HG02571 (cell line): Measurements from ENCODE around the gene MXI1.
A peak's percentile ranks its signal among the peaks of the same experiment; 100 is the strongest.
"Not testable (repeated sequence)": the region's sequence is repeated elsewhere in the genome, so short reads cannot be mapped to it uniquely, and the experiment has no call there.

Experiments
- ATAC-seq: cut with Tn5 transposase; IDR thresholded peaks from one replicate; pipeline ENCODE4 v1.9.1; 2021; ENCODE audit warnings: mild to moderate bottlenecking, moderate library complexity; ENCODE audit not compliant: unreplicated experiment

Gene MXI1

DNA sequence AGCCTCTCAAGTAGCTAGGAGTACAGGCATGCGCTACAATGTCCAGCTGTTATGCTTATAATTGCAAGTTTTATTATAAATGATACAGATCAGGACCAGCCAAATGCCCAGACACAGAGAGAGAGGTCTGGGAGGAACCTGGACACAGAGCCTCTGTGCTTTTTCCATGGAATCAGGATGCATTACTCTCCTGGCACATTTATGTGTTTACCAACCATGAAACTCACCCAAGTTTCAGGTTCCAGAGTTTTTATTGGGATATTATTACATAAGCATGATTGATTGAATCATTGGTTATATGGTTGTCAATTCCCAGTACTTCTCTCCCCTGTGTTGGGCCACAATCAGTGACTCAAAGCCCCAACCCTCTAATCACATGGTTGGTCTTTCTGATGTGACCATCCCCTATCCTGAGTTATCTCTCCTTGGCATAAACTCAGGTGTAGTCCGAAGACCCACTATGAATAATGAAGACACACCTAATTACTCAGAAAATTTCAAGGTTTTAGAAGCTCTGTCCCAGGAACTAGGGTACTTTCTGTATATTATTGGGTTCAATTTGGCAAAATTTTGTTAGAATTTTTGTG is 30.6 kb downstream of the MXI1 start:
- no peak for ATAC-seq

GRCh38 chr10:110239892-110240291 is 32.5 kb downstream of the MXI1 start:
- ATAC-seq: no peak

DNA sequence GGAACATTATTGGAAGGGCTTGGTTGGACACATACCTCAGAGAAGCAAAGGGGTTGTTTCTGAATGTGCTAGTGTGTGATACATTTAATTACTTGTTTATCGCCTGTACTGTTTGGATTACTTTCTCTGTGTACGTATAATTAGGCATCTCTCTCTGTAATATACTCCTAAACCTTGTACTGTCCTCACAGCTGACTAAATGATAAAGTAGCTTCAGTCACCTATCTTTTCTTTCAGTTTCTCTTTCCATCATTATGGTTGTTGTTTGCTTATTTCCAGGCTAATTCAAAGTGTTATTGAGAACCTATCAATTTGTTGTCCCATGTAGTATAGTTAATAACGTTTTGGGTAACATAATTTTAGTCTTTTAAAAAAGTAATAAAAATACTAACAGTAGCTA is 34.0 kb downstream of the MXI1 start:
- ATAC-seq: peak; percentile 70

DNA sequence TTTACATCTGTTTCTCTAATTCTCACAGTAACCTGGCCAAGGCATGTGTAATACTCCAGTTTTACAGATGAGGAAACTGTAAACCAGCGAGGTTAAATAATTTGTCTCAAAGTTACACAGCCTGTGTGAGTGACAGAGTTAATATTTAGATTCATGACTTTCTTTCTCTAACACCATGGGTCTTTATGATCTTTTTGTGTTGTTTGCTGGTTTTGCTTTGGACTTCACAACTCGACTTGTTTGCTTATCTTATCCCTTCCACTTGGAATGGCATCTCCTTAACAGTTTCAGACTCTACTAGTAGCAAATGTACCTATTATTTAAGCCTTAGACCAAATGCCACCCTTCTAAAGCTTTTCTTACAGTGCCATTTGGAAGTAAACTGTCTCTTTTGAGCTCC is 34.4 kb downstream of the MXI1 start:
- ATAC-seq: no peak

DNA sequence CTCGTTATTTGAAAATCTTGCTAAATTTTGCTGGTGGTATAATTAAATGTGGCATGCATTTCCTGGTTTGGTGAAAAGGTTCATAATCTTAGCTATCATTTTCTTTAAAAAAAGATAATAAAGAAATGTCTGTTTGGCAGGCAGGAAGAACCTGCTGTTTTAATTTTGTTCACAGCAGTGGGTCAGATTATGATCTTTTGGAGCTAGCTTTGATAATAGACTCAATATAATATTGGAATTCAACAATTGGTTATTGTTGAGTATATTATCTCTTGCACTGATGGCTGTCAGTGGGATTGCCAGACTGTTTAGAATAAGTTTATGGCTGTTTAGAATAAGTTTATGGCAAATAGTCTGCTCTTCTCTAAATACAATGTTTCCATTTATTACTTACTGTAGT is 35.1 kb downstream of the MXI1 start:
- no peak for ATAC-seq

GRCh38 chr10:110244550-110244949 is 37.1 kb downstream of the MXI1 start:
- ATAC-seq: no peak

GRCh38 chr10:110247833-110248232 is 40.4 kb downstream of the MXI1 start:
- not testable (repeated sequence) for ATAC-seq

DNA sequence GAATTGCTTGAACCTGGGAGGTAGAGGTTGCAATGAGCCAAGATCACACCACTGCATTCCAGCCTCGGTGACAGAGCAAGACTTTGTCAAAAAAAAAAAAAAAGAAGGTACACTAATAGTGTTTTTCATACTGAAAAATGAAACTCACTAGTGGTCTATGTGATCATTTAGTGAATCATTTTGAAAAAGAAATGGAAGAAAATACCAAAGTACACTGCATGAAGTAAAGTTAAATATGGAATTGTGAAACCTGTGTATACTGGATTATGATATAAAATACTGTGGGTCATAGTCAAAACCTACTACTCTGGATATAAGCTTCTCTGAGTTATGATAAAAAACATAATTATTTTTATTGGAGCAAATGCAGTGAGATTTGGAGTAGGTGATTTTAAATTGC is 42.1 kb downstream of the MXI1 start:
- ATAC-seq: peak; percentile 64

- peak; percentile 72 for ATAC-seq
These were observed 44.0 kb downstream of the MXI1 start for GRCh38 chr10:110251392-110251791.

DNA sequence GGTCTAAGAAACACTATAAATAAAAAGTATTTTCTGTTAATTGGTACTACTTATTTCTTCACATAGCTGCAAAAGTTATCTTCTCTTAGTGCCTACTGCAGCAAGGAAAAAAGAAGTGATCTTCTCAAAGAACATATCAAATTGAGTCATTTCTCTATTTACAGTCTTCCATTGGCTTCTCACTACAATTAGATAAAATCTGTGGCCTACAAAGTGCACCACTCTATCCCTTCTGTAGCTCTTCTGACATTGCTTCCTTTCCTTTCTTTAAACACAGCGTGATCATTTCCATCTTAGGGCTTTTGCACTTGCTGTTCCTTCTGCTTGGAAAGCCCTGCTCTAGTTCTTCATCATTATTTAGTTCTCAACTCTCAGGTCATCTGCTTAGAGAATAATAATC is 44.7 kb downstream of the MXI1 start:
- ATAC-seq: no peak

- ATAC-seq: no peak
These were observed 47.1 kb downstream of the MXI1 start for GRCh38 chr10:110254467-110254866.

- no peak for ATAC-seq
These were observed 51.1 kb downstream of the MXI1 start for GRCh38 chr10:110258542-110258941.

GRCh38 chr10:110259317-110259716 is 51.9 kb downstream of the MXI1 start:
- no peak for ATAC-seq

GRCh38 chr10:110260746-110261477 is 53.5 kb downstream of the MXI1 start:
- no peak for ATAC-seq

DNA sequence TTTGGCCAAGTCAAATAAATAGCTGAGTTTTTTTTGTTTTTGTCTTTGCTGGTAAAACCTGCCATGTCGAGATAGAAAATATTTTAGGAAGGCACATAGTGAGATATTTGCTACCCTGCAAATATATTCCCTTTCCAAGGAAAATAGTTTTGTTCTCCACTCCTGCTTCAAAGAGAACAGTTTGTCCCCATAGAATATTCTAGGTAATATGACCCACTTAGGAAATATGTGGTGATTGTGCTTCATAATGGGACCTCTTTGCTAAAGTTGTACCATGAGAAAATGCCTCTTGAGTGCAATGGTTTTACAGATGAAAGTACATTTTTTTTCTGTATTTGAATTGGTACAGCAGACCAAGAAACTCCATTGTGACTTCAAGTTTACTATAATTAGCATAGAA is 55.8 kb downstream of the MXI1 start:
- no peak for ATAC-seq

GRCh38 chr10:110265573-110266193 is 58.3 kb downstream of the MXI1 start:
- no peak for ATAC-seq

GRCh38 chr10:110267276-110267675 is 59.9 kb downstream of the MXI1 start:
- ATAC-seq: no peak

GRCh38 chr10:110268442-110268841 is 61.0 kb downstream of the MXI1 start:
- ATAC-seq: no peak

- no peak for ATAC-seq
These were observed 61.6 kb downstream of the MXI1 start for GRCh38 chr10:110268971-110269370.

DNA sequence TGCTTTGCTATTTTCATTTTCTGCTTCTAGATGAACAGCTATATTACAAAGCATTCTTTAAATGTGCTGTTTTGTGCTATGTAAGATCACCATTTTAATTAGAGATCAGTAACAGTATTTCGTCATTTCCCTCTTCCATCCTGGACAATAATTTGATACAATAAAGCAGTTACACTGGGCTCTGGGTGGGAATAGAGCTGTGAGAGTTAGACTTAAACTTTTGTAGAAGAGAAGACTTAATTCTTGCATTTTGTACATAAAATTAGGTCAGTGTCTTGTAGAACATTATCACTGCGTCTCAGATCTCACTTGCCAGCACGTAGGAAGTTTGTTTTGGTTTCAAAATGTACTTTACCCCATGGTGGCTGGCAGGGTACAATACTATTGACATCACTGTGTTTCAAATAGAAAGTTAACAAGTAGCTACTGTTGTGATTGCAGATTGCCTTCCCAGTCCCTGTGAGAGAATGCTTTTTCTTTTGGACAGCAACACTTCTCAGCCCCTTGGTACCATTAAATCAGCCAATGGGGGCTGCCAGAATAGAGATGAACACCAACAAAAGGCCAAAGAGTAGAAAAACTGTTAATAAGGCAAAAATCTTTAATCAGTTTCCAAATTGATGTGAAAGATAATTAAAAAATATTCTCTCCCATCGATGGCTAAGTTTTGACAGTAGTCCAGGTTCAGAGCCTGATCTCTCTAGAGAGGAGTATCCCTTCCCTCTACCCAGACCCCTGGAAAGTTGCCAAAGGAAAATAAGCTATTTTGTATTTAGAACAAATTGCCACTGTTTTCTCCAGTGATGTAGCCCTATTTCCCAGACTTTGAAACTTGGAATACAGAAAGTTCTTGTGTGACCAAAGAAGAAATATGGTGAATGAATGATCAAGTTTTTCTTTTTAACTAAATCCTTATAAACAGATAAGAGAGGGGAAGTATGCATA is 62.2 kb downstream of the MXI1 start:
- peak; percentile 61 for ATAC-seq

- ATAC-seq: not testable (repeated sequence)
These were observed 65.6 kb downstream of the MXI1 start for GRCh38 chr10:110272995-110273394.
